ENCODE data around the gene CD209. TPM values are rescaled to one million over a fixed set of nuclear protein-coding genes. Genes with fewer than 3 reads are reported as not detected.

Gene CD209
- total RNA-seq, 2 experiments from 2014 or later = not detected

- intact Hi-C loops (cut with DNase I, micrococcal nuclease) = no loop called here
- Histone ChIP-seq H3K27me3 (ENCODE audit: control insufficient read depth in 1 of 2, insufficient read depth in 2 of 2, low read length in 2 of 2) (peaks cover 0 to 4% of the 10 kb centered on the region in 2 experiments), H3K4me3 (ENCODE audit: low read length) (no peak overlapping the region), H3K4me1 (ENCODE audit: insufficient read depth, low read length) (no peaks in the 10 kb centered on the region), H3K36me3 (ENCODE audit: insufficient read depth, low read length) (no peaks in the 10 kb centered on the region), H3K9me3 (ENCODE audit: control insufficient read depth in 1 of 2, insufficient read depth in 1 of 2, low read length in 2 of 2) (peaks cover 10 to 11% of the 10 kb centered on the region in 2 experiments), H3K27ac (ENCODE audit: low read depth in 1 of 2, low read length in 2 of 2) (no peak overlapping the region)
- TF ChIP-seq CTCF (IDR thresholded peaks at IDR 0.05) = no peak
- H3K9me3 Mint-ChIP-seq = peaks cover 7% of the 10 kb centered on the region
- H3K4me1 Mint-ChIP-seq (ENCODE audit: low read depth) = peaks cover 7% of the 10 kb centered on the region
- H3K36me3 Mint-ChIP-seq (ENCODE audit: low read depth) = peaks cover 11% of the 10 kb centered on the region
- CTCF ChIA-PET = no interaction called here
- H3K4me3 Mint-ChIP-seq = no peak overlapping the region
- no peak for DNase-seq
- H3K27me3 Mint-ChIP-seq = peaks cover 9% of the 10 kb centered on the region
- POLR2A ChIA-PET = no interaction called here
- no peak for ATAC-seq (ENCODE audit: poor library complexity)
- H3K27ac Mint-ChIP-seq = no peak overlapping the region
Measured at GRCh38 chr19:7763696-7764095, 16.4 kb upstream of the CD209 start.

- no peak within 1 kb of the TSS for H3K4me3 Mint-ChIP-seq
- peaks cover 9% of the 10 kb centered on the region for H3K27me3 Mint-ChIP-seq
- no peak for ATAC-seq (ENCODE audit: poor library complexity)
- peaks cover 7% of the 10 kb centered on the region for H3K4me1 Mint-ChIP-seq (ENCODE audit: low read depth)
- ChIA-PET CTCF (no interaction called here), POLR2A (interaction anchor here (1.0 kb wide), 1 partner anchor 133 kb away, joined by 4 read pairs; the partner anchor contains the start of genes PET100 and XAB2)
- DNase-seq = no peak
- Histone ChIP-seq H3K27me3 (ENCODE audit: control insufficient read depth in 1 of 2, insufficient read depth in 2 of 2, low read length in 2 of 2) (peaks cover 0 to 4% of the 10 kb centered on the region in 2 experiments), H3K4me3 (ENCODE audit: low read length) (no peak within 1 kb of the TSS), H3K9me3 (ENCODE audit: control insufficient read depth in 1 of 2, insufficient read depth in 1 of 2, low read length in 2 of 2) (peaks cover 14 to 18% of the 10 kb centered on the region in 2 experiments), H3K27ac (ENCODE audit: low read depth in 1 of 2, low read length in 2 of 2) (no peak within 1 kb of the TSS), H3K4me1 (ENCODE audit: insufficient read depth, low read length) (no peaks in the 10 kb centered on the region), H3K36me3 (ENCODE audit: insufficient read depth, low read length) (no peaks in the 10 kb centered on the region)
- H3K9me3 Mint-ChIP-seq = peaks cover 11% of the 10 kb centered on the region
- H3K27ac Mint-ChIP-seq = no peak within 1 kb of the TSS
- intact Hi-C loops (cut with DNase I, micrococcal nuclease) = no loop called here
- H3K36me3 Mint-ChIP-seq (ENCODE audit: low read depth) = peaks cover 17% of the 10 kb centered on the region
- TF ChIP-seq CTCF (IDR thresholded peaks at IDR 0.05) = no peak
Measured at GRCh38 chr19:7762719-7763293, 15.5 kb upstream of the CD209 start, which contains the start of gene CLEC4M. CLEC4M (plus strand) TSS chr19:7763243; CDS start chr19:7763267, 24 bp downstream.

GRCh38 chr19:7759156-7759555, 11.8 kb upstream of the CD209 start:
- H3K27me3 Mint-ChIP-seq = peaks cover 9% of the 10 kb centered on the region
- H3K27ac Mint-ChIP-seq = no peak overlapping the region
- no peaks in the 10 kb centered on the region for H3K4me1 ChIP-seq (ENCODE audit: insufficient read depth, low read length)
- H3K36me3 ChIP-seq (ENCODE audit: insufficient read depth, low read length) = no peaks in the 10 kb centered on the region
- no peak overlapping the region for H3K4me3 ChIP-seq (ENCODE audit: low read length)
- peaks cover 0 to 4% of the 10 kb centered on the region in 2 experiments for H3K27me3 ChIP-seq (ENCODE audit: control insufficient read depth in 1 of 2, insufficient read depth in 2 of 2, low read length in 2 of 2)
- peaks cover 7% of the 10 kb centered on the region for H3K4me1 Mint-ChIP-seq (ENCODE audit: low read depth)
- DNase-seq (no peak), ATAC-seq (ENCODE audit: poor library complexity) (no peak)
- H3K9me3 Mint-ChIP-seq = peaks cover 15% of the 10 kb centered on the region
- no peak for TF ChIP-seq CTCF (IDR thresholded peaks at IDR 0.05)
- CTCF ChIA-PET = no interaction called here
- peaks cover 22% of the 10 kb centered on the region for H3K36me3 Mint-ChIP-seq (ENCODE audit: low read depth)
- POLR2A ChIA-PET = no interaction called here
- H3K27ac ChIP-seq (ENCODE audit: low read depth in 1 of 2, low read length in 2 of 2) = no peak overlapping the region
- H3K4me3 Mint-ChIP-seq = no peak overlapping the region
- peaks cover 21 to 36% of the 10 kb centered on the region in 2 experiments for H3K9me3 ChIP-seq (ENCODE audit: control insufficient read depth in 1 of 2, insufficient read depth in 1 of 2, low read length in 2 of 2)
- intact Hi-C loops (cut with DNase I, micrococcal nuclease) = no loop called here

Measured in CD4-positive, alpha-beta T cell (primary cell).